Mononuclear cell (primary cell): ENCODE measurements around the gene ATL3. TPM values are rescaled to one million over a fixed set of nuclear protein-coding genes. Genes with fewer than 3 reads are reported as not detected.
"Not testable (repeated sequence)": the region's sequence is repeated elsewhere in the genome, so short reads cannot be mapped to it uniquely, and the experiment has no call there.

Experiments used
- H3K27me3 ChIP-seq: 2 replicates; pipeline ENCODE4 v1.6.0; 2011; ENCODE audit warnings: low read length, control low read depth; ENCODE audit not compliant: insufficient read depth
- H3K4me1 ChIP-seq: 2 replicates; pipeline ENCODE4 v1.5.1; 2011; ENCODE audit warnings: mild to moderate bottlenecking, low read length, control low read depth; ENCODE audit not compliant: insufficient read depth
- H3K4me3 ChIP-seq: 2 replicates; pipeline ENCODE4 v1.5.1; 2011; ENCODE audit warnings: mild to moderate bottlenecking, low read length, moderate library complexity
- H3K9me3 ChIP-seq: 2 replicates; pipeline ENCODE4 v1.5.1; 2011; ENCODE audit warnings: low read depth, mild to moderate bottlenecking, control low read depth, low read length
- total RNA-seq: library from RNA; depleted of rRNA; stranded (reverse); fragments of >200 nt; gene quantifications from one replicate; pipeline ENCODE4 v1.2.3, GENCODE V29; 2012

Gene ATL3
- total RNA-seq, 1 donor = 29.8 TPM

DNA sequence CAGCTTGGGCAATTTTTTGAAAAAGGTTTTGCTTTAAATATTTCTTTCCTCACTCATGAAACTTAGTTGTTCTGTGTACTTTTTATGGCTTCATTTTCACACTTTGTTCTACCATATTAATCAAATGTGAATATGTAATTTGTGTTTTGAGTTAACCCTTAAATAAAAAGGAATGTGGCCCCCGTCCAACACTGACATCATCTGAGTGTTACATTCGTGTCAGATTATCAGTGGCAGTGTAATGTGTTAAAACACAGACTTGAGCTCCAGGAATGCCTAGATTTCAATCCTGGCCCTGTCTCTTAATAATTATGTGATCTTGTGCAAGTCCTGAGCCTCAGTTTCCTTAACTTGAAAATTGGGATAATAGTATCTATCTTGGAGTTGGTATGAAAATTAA, 15.8 kb upstream of the ATL3 start:
- Histone ChIP-seq H3K4me3 (no peak overlapping the region), H3K4me1 (peaks cover 58% of the 10 kb centered on the region), H3K9me3 (no peaks in the 10 kb centered on the region), H3K27me3 (no peaks in the 10 kb centered on the region)

- not testable (repeated sequence) for H3K9me3 ChIP-seq, H3K27me3 ChIP-seq, H3K4me3 ChIP-seq
- H3K4me1 ChIP-seq = peaks cover 66% of the 10 kb centered on the region
These were observed 14.1 kb upstream of the ATL3 start for GRCh38 chr11:63685158-63685721.

- H3K9me3 ChIP-seq = no peaks in the 10 kb centered on the region
- peak overlapping the region; percentile 93 for H3K4me3 ChIP-seq
- H3K27me3 ChIP-seq = no peaks in the 10 kb centered on the region
- peaks cover 60% of the 10 kb centered on the region for H3K4me1 ChIP-seq
These were observed 12.2 kb upstream of the ATL3 start for GRCh38 chr11:63683133-63683991.

- Histone ChIP-seq H3K4me3 (peak overlapping the region; percentile 93), H3K4me1 (peaks cover 60% of the 10 kb centered on the region), H3K9me3 (no peaks in the 10 kb centered on the region), H3K27me3 (no peaks in the 10 kb centered on the region)
These were observed 11.2 kb upstream of the ATL3 start for GRCh38 chr11:63682066-63683021.

GRCh38 chr11:63681321-63682065, 10.3 kb upstream of the ATL3 start, which contains the start of gene RTN3:
RTN3 (plus strand) TSS chr11:63681500; CDS start chr11:63681637, 137 bp downstream.
- H3K4me3 ChIP-seq = peak within 1 kb of the TSS; percentile 93

DNA sequence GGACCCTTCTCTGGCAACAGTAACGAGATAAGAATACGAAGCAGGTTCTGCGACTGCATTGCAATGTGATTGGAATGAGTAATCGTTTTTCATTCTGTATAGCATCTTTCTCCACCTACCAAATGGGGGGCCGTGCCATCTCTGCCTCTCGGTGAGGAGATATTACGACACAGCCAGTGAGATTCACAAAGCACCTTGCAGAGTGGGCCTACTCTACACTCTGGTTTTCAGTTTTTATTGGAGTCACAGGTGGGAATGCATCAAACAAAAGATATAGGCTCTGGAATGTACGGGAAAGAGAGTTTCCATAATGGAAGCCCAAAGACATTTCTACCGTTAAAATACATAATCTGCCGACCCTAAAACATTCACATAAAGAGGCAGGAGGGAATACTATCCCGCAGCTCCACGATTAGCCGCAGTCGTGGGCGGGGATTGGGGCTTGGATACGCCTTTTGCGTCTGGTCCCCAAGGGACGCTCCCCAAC, 9.7 kb upstream of the ATL3 start:
- Histone ChIP-seq H3K27me3 (no peaks in the 10 kb centered on the region), H3K4me3 (peak overlapping the region; percentile 93), H3K9me3 (no peaks in the 10 kb centered on the region), H3K4me1 (peaks cover 45% of the 10 kb centered on the region)

More at GRCh38 chr11:63681321-63682065, 10.3 kb upstream of the ATL3 start, which contains the start of gene RTN3:
- Histone ChIP-seq H3K9me3 (no peaks in the 10 kb centered on the region), H3K27me3 (no peaks in the 10 kb centered on the region), H3K4me1 (peaks cover 52% of the 10 kb centered on the region)

DNA sequence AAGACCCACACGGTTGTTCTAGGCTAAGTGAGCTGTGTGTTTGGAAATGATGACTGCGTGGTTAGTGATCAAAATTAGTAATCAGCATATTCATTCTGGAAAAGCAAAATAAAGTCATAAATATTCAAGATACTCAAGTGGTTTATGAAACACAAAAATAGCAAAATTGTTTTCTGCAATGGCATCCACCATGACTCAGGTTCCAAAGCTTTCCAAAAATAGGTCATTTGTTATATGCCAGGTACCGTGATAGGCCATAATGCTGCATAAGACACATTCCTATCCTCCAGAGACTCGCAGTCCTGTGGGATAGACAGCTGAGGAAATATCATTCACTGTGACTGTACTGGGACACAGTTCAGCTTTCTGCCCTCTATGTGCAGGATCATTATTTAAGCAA, 2.4 kb upstream of the ATL3 start:
- Histone ChIP-seq H3K4me3 (no peak overlapping the region), H3K9me3 (no peaks in the 10 kb centered on the region), H3K27me3 (no peaks in the 10 kb centered on the region), H3K4me1 (peaks cover 26% of the 10 kb centered on the region)

DNA sequence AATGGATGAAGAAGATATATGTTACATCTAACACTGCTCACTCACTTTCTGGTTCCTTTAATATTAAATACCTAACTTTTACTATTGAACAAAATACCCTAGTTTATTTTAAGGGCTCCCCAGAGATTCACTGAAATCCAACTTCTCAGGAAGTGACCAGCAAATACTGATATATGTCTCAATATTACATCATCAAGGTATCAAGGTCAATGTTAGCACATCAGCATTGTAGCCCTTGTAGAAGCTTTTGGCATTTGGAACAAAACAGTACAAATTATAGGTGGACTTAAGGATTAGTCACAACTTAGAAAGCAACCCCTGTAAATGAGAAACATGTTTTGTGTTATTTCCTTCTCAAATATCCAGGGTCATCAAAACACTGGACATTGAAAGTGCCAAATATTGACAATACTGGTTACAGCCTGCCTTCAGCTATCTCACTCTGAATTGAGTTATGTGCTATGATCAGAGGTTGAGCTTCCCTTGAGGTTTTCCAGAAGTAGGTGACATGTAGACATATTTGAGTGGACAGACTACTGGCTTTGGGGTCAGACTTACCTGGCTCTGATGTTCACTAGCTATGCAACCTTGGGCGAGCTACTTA, 1.9 kb upstream of the ATL3 start:
- Histone ChIP-seq H3K27me3 (no peaks in the 10 kb centered on the region), H3K9me3 (no peaks in the 10 kb centered on the region)

GRCh38 chr11:63672156-63672463, 934 bp upstream of the ATL3 start:
- H3K4me3 ChIP-seq = no peak overlapping the region
- H3K4me1 ChIP-seq = peaks cover 37% of the 10 kb centered on the region
- H3K27me3 ChIP-seq = no peaks in the 10 kb centered on the region
- no peaks in the 10 kb centered on the region for H3K9me3 ChIP-seq

More for the DNA sequence above, 1.9 kb upstream of the ATL3 start:
- Histone ChIP-seq H3K4me1 (peaks cover 31% of the 10 kb centered on the region), H3K4me3 (no peak overlapping the region)

DNA sequence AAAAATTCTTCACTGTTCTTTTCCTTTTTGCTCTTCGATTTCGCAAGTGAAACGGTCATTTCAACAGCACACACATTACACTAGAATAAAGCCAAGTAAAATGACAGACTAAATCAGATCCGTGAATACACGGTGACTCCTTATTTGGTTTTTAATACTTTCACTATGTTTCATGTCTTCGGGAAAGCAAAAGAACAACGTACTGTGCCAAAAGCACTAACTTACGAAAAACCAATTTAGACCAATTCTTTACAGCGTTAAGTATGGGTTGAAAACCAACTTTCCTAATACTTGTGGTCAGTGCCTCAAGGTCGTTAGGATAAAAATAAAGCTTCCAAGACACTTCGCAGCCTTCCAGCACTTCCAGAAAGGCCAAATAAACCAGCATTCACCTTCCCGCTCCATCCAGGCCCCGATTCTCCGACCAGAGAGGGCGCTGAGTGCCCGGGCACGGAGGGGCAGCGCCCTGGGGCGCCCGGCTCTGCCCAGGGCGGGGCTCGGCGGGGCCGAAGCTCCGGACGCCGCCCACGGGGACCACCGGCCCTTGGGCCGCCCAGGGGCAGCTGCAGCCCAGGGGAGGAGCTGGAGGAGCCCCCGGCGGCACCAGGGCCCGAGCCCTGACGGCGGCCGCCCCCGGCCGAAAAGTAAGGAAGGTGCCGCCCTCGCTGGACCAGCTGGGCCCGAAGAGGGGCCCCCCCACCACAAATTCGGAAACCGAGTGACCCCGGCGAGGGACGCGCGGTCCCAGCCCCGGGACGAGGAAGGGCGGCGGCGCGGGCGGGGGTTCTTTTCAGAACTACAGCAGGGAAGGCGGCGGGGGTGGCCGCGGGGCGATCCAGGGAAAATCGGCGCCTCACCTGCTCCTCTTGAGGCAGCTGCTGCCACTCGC, 499 bp downstream of the ATL3 start:
- Histone ChIP-seq H3K9me3 (no peaks in the 10 kb centered on the region), H3K4me3 (peak overlapping the region; percentile 70), H3K27me3 (no peaks in the 10 kb centered on the region), H3K4me1 (peaks cover 37% of the 10 kb centered on the region)

DNA sequence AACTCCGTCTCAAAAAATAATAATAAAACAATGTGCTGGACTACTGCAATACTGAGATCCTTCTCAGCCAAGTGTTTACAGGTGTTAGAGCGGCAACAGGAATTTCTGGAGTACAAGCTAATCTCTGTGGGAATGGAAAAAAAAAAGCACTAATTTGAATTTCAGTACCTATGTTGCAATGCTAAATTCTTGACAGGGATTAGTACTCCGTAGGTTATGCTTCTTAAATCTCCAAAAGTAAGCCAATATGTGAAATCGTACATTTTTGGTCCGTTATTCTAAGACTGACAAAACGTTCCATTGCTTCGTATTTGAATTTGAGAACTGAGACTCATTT, 1.1 kb downstream of the ATL3 start:
- H3K4me3 ChIP-seq = peak overlapping the region; percentile 70
- no peaks in the 10 kb centered on the region for H3K9me3 ChIP-seq
- H3K27me3 ChIP-seq = no peaks in the 10 kb centered on the region
- H3K4me1 ChIP-seq = peaks cover 41% of the 10 kb centered on the region

DNA sequence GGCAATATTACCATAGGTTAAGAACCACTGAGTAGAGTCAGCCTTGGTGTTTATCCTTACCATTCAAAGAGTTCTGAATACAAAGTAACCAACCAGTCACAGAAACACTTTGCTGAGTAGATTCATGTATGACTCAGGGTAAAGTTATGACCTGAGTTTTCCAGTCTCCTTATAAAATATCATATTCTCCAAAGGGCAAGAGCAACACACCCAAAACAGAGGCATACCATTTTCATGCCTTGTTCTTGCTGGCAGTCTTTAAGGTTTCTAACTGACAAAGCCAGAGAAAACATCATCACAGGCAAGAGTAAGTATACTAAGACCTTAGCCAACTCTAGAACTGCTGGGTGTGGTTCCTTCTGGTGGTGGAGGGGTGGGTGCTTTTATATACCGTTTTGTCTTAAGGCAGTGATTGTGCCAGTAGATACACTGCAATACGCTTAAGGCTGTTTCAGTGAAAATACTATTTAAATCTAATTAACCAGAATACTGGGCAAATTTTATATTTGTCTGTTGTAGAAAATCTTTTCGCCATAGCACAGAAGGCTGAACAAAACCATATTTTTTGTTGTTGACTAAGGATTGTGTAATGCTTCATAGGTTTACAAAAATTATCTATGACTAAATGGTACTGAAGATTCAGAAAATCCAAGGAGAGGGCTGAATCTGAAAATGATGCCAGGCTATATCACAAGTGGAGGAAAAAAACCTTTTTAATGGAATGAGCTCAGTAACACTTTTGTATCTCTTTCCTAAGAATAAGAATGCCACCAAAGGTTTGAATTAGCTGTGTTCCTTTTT, 3.0 kb downstream of the ATL3 start:
- H3K4me1 ChIP-seq = peaks cover 41% of the 10 kb centered on the region
- no peak overlapping the region for H3K4me3 ChIP-seq
- H3K27me3 ChIP-seq = no peaks in the 10 kb centered on the region
- no peaks in the 10 kb centered on the region for H3K9me3 ChIP-seq

GRCh38 chr11:63666874-63667273, 4.3 kb downstream of the ATL3 start:
- H3K4me1 ChIP-seq = peaks cover 42% of the 10 kb centered on the region
- H3K4me3 ChIP-seq = no peak overlapping the region
- H3K9me3 ChIP-seq = no peaks in the 10 kb centered on the region
- H3K27me3 ChIP-seq = no peaks in the 10 kb centered on the region
